ENCODE results near the gene BTAF1.
"Not testable (repeated sequence)": the region's sequence is repeated elsewhere in the genome, so short reads cannot be mapped to it uniquely, and the experiment has no call there.

GRCh38 chr10:92025340-92025739 lies 101.8 kb downstream of the BTAF1 start:
- not testable (repeated sequence) for TF ChIP-seq EP300, POLR2AphosphoS5, CTCF, POLR2A (IDR thresholded peaks at IDR 0.05)
